Stimulated activated CD4-positive, alpha-beta T cell treated with anti-CD3 and anti-CD28 coated beads, Interleukin-12 subunit alpha, Interleukin-12 subunit beta, amount 100 ng/mL, for 4 hours (primary cell): ENCODE measurements around the gene CFAP410.
A peak's percentile ranks its signal among the peaks of the same experiment; 100 is the strongest.

Experiments
- DNase-seq: peaks from one replicate; pipeline ENCODE4 v3.0.0-alpha.2; 2020

The CFAP410 gene

GRCh38 chr21:44297525-44298290, 41.5 kb downstream of the CFAP410 start:
- peak; percentile 71 for DNase-seq

GRCh38 chr21:44296916-44297315, 42.3 kb downstream of the CFAP410 start:
- no peak for DNase-seq

GRCh38 chr21:44296103-44296519, 43.1 kb downstream of the CFAP410 start:
- no peak for DNase-seq

- DNase-seq, result no peak
These were observed 43.5 kb downstream of the CFAP410 start for GRCh38 chr21:44295646-44296045.

- no peak for DNase-seq
These were observed 44.0 kb downstream of the CFAP410 start for GRCh38 chr21:44295163-44295573.

GRCh38 chr21:44294391-44295162, 44.6 kb downstream of the CFAP410 start:
- no peak for DNase-seq

GRCh38 chr21:44293551-44294231, 45.5 kb downstream of the CFAP410 start:
- no peak for DNase-seq

GRCh38 chr21:44292812-44293195, 46.4 kb downstream of the CFAP410 start:
- DNase-seq, result no peak

GRCh38 chr21:44291936-44292811, 47.0 kb downstream of the CFAP410 start:
- DNase-seq, result no peak

GRCh38 chr21:44291078-44291935, 47.9 kb downstream of the CFAP410 start:
- DNase-seq, result no peak

- DNase-seq, result no peak
These were observed 48.7 kb downstream of the CFAP410 start for GRCh38 chr21:44290327-44291077.

GRCh38 chr21:44289381-44290010, 49.7 kb downstream of the CFAP410 start:
- DNase-seq, result no peak

- no peak for DNase-seq
These were observed 50.7 kb downstream of the CFAP410 start for GRCh38 chr21:44288251-44289110.

GRCh38 chr21:44286716-44287632, 52.2 kb downstream of the CFAP410 start:
- DNase-seq, result no peak

- DNase-seq, result no peak
These were observed 53.0 kb downstream of the CFAP410 start for GRCh38 chr21:44286086-44286715.

GRCh38 chr21:44285138-44285992, 53.8 kb downstream of the CFAP410 start, which contains the start of gene AIRE:
Gene AIRE, plus strand, starts transcription at chr21:44285876. Its CDS starts 131 bp downstream, at chr21:44286007.
- DNase-seq, result no peak

GRCh38 chr21:44283948-44284347, 55.2 kb downstream of the CFAP410 start:
- DNase-seq, result no peak
